ENCODE measurements around the gene FCAMR.

- no peak for TF ChIP-seq EZH2 (IDR thresholded peaks at IDR 0.05; ENCODE audit: low read length, missing control alignments)
- TF ChIP-seq CTCF (conservative IDR thresholded peaks at IDR 0.05 in 1 of 2, IDR thresholded peaks at IDR 0.05 in 1 of 2; ENCODE audit: low read depth in 1 of 2, low read length in 2 of 2), result no peak
Observed at GRCh38 chr1:207014728-207015127, 44.5 kb upstream of the FCAMR start.
